Lower lobe of right lung (tissue), 2 donors: Measurements from ENCODE around the gene UCK1. TPM values are rescaled to one million over a fixed set of nuclear protein-coding genes. Genes with fewer than 3 reads are reported as not detected.
"Not testable (repeated sequence)": the region's sequence is repeated elsewhere in the genome, so short reads cannot be mapped to it uniquely, and the experiment has no call there.

Experiments used
- ATAC-seq, 2 donors: fragments of 200-7000 bp; cut with Tn5 transposase; one replicate each; pipeline ENCODE4 v1.9.1; 2020 to 2022; ENCODE audit warnings: mild to moderate bottlenecking in 2 of 2, moderate library complexity in 2 of 2
- DNase-seq: peaks from one replicate; pipeline ENCODE4 v3.0.0-alpha.2; 2020
- H3K27ac ChIP-seq: fragments of 200-600 bp; one replicate; pipeline ENCODE4 v1.8.0; 2022
- H3K27me3 ChIP-seq: fragments of 200-600 bp; one replicate; pipeline ENCODE4 v1.8.0; 2022; ENCODE audit warnings: low read depth
- H3K36me3 ChIP-seq: fragments of 200-600 bp; one replicate; pipeline ENCODE4 v1.8.0; 2022; ENCODE audit warnings: mild to moderate bottlenecking
- H3K4me1 ChIP-seq: fragments of 200-600 bp; one replicate; pipeline ENCODE4 v1.8.0; 2022
- H3K4me3 ChIP-seq: fragments of 200-600 bp; one replicate; pipeline ENCODE4 v1.8.0; 2022; ENCODE audit warnings: mild to moderate bottlenecking
- H3K9me3 ChIP-seq: fragments of 200-600 bp; one replicate; pipeline ENCODE4 v1.8.0; 2022
- CTCF ChIP-seq: fragments of 200-600 bp; IDR thresholded peaks from one replicate; pipeline ENCODE4 v1.8.0; 2022; ENCODE audit warnings: antibody characterized with exemption, mild to moderate bottlenecking
- intact Hi-C: fragments of 100-400 bp; cut with DNase I; formaldehyde crosslinking; loops from one replicate; pipeline ENCODE4 v1.11.0; 2022
- total RNA-seq: library from RNA; stranded (reverse); fragmentation: NEBNext Ultra II Directional; extraction: Animal tissue kit (Norgen Biotek cat#: 25700); gene quantifications from one replicate; pipeline ENCODE4 v1.2.1, GENCODE V29; 2021
- donor health status: DM: no; HTN: yes; CAD: no; lungs with severe emphysema.

UCK1 gene
- total RNA-seq, 1 donor from 2014 or later: 25.9 TPM

- H3K4me1 ChIP-seq: no peaks in the 10 kb centered on the region
- H3K27me3 ChIP-seq: no peaks in the 10 kb centered on the region
- peaks cover 6% of the 10 kb centered on the region for H3K9me3 ChIP-seq
- no peak for TF ChIP-seq CTCF
- intact Hi-C loops: no loop called here
- DNase-seq: no peak
- H3K27ac ChIP-seq: no peak overlapping the region
- H3K4me3 ChIP-seq: no peak overlapping the region
- ATAC-seq: no peak
- H3K36me3 ChIP-seq: peaks cover 94% of the 10 kb centered on the region
Observed at GRCh38 chr9:131517761-131518190, 13.3 kb downstream of the UCK1 start.

DNA sequence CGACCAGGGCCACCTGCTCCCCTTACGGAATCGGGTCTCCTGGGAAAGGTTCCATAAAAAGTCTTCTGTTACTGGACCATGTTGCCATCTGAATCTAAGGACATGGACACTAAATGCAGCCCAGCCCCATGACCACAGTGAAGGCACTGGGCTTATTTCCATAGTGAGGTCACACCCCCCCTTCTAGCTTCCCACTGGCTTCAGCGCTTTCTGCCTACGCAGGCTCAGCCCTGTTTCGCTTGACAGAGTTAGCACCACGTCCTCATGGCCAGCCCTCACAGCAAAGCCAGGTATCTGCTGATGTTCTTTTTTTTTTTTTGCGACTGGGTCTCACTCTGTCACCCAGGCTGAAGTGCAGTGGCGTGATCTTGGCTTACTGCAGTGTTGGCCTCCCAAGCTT, 14.1 kb downstream of the UCK1 start:
- no peak for DNase-seq
- H3K9me3 ChIP-seq: peaks cover 6% of the 10 kb centered on the region
- intact Hi-C loops: no loop called here
- H3K4me3 ChIP-seq: no peak overlapping the region
- H3K27me3 ChIP-seq: no peaks in the 10 kb centered on the region
- peaks cover 93% of the 10 kb centered on the region for H3K36me3 ChIP-seq
- H3K27ac ChIP-seq: no peak overlapping the region
- no peak for ATAC-seq
- no peak for TF ChIP-seq CTCF
- H3K4me1 ChIP-seq: no peaks in the 10 kb centered on the region

DNA sequence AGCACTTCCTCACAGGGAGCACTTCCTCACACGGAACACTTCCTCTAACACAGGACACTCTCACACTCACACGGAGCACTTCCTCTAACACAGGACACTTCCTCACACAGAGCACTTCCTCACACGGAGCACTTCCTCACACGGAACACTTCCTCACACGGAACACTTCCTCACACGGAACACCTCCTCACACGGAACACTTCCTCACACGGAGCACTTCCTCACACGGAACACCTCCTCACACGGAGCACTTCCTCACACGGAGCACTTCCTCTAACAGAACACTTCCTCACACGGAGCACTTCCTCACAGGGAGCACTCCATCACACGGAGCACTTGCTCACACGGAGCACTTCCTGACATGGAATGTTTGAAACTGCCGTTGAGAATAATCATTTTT, 15.0 kb downstream of the UCK1 start:
- peaks cover 93% of the 10 kb centered on the region for H3K36me3 ChIP-seq
- H3K9me3 ChIP-seq: peaks cover 6% of the 10 kb centered on the region
- no peak overlapping the region for H3K4me3 ChIP-seq
- no peak overlapping the region for H3K27ac ChIP-seq
- no peaks in the 10 kb centered on the region for H3K27me3 ChIP-seq
- TF ChIP-seq CTCF: no peak
- intact Hi-C loops: no loop called here
- DNase-seq (no peak), ATAC-seq (no peak)
- no peaks in the 10 kb centered on the region for H3K4me1 ChIP-seq

GRCh38 chr9:131515559-131516031, 15.5 kb downstream of the UCK1 start:
- intact Hi-C loops, H3K27ac ChIP-seq, DNase-seq, H3K4me3 ChIP-seq, H3K4me1 ChIP-seq, ATAC-seq, H3K27me3 ChIP-seq, H3K9me3 ChIP-seq: not testable (repeated sequence)
- peaks cover 93% of the 10 kb centered on the region for H3K36me3 ChIP-seq

- no peaks in the 10 kb centered on the region for H3K4me1 ChIP-seq
- ATAC-seq: peak in 1 of 2 donors; percentile 20
- TF ChIP-seq CTCF: no peak
- no peak overlapping the region for H3K27ac ChIP-seq
- H3K4me3 ChIP-seq: no peak overlapping the region
- H3K9me3 ChIP-seq: peaks cover 6% of the 10 kb centered on the region
- H3K36me3 ChIP-seq: peaks cover 84% of the 10 kb centered on the region
- no peaks in the 10 kb centered on the region for H3K27me3 ChIP-seq
- DNase-seq: no peak
- intact Hi-C loops: no loop called here
Observed at GRCh38 chr9:131513177-131513576, 17.9 kb downstream of the UCK1 start.

DNA sequence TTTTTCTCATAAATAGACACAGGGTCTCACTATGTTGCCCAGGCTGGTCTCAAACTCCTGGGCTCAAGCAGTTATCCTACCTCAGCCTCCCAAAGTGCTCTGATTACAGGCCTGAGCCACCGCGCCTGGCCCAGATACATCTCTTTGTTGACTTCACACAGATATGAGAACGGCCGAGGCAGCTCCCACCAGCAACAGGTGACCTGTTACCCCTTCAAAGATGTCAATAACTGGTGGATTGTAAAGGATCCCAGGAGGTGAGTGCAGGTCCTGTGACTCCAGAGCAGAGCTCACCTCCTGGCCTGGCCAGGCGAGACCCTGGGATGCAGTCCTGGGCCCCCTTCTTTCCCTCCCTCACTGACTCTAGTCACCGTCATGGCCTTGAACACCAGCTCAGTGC, 19.2 kb downstream of the UCK1 start:
- intact Hi-C loops: no loop called here
- TF ChIP-seq CTCF: no peak
- DNase-seq: no peak
- H3K9me3 ChIP-seq: peaks cover 6% of the 10 kb centered on the region
- ATAC-seq: no peak
- H3K4me1 ChIP-seq: no peaks in the 10 kb centered on the region
- no peaks in the 10 kb centered on the region for H3K27me3 ChIP-seq
- no peak overlapping the region for H3K4me3 ChIP-seq
- no peak overlapping the region for H3K27ac ChIP-seq
- peaks cover 78% of the 10 kb centered on the region for H3K36me3 ChIP-seq
